NK-92 treated with Interleukin-12 subunit alpha and Interleukin-12 subunit beta, amount 100 ng/mL, for 24 hours (cell line): ENCODE measurements around the gene PRR20G.
"Not testable (repeated sequence)": the region's sequence is repeated elsewhere in the genome, so short reads cannot be mapped to it uniquely, and the experiment has no call there.

Experiments
- DNase-seq: peaks from one replicate; lab custom pipeline; 2025; lab: John Stamatoyannopoulos, UW

PRR20G gene

DNA sequence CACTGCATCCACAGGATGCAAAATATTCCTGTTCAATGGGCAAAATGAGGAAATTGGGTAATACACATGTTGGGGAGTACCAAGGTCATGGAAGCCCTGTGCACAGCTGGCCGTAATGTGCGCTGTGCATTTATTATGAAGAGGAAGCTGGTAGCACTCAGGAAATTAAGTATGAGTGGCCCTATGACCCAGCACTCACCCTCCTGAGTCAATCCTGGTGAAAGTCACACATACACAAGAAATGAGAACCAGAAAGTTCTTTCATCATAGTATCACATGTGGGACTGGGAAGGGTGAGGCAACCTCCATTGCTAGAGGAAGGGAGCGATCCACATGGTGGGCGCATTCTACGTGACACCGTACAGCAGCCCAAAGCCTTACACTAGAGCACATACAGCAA, 11.4 kb upstream of the PRR20G start:
- no peak for DNase-seq

DNA sequence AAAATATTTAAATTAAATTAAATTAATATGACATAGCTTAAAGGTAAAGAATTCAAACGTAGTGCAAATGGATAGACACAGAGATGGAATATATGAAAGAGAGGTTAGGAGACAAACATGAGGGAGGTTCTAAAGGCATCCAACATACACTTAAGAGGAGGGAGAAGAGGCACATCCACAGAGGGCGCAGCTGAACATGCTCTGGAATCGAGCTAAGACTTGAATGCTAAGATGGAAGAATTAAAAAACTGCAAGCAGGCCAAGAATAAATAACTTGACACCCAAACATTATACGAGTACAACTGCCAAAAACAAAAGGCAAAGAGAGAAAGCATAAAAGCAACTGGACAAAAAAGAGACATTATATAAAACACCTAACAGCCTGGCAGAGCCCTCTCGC, 9.1 kb upstream of the PRR20G start:
- no peak for DNase-seq

DNA sequence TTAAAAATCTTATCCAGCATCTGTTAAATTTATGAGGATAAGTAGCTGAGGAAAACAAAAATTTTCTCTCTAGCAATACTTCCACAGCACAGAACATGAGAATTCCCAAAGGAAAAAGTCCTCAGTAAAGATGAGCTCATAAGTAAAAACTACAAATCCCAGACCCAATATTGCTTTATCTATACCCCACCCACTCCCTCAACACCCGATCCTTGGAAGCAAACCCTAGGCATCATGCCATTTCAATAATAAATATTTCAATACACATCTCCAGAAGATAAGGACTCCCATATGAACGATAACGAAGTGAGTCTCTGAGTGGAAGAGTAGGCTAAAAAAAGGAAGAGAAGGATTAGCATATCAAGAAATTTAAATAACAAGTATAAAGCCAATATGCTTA, 8.3 kb upstream of the PRR20G start:
- DNase-seq = no peak

DNA sequence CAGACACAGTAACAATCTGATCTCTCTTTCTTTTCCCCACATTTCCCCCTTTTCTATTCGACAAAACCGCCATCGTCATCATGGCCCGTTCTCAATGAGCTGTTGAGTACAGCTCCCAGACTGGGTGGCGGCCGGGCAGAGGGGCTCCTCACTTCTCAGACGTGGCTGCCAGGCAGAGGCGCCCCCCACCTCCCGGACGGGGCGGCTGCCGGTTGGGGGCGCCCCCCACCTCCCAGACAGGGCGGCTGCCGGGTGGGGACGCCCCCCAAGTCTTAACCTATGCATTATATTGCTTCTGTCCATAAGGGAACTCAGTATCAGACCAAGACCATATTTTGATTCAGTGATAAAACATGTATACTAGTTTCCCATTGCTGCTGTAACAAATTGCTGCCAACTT, 5.8 kb upstream of the PRR20G start:
- not testable (repeated sequence) for DNase-seq

DNA sequence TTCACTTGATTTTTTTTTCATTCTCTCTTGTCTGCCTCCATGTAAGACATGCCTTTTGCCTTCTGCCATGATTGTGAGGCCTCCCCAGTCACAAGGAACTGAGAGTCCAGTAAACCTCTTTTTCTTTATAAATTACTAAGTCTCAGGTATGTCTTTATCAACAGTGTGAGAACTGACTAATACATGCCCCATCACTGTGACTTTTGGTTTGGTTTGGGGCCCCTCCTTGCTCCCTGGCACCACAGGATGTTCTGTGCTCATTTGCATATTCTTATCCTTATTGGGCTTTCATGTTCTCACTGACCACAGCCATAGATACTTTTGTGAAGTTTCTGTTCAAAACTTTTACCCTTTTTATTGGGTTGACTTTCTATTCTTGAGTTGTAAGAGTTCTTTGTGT, 3.8 kb upstream of the PRR20G start:
- no peak for DNase-seq

DNA sequence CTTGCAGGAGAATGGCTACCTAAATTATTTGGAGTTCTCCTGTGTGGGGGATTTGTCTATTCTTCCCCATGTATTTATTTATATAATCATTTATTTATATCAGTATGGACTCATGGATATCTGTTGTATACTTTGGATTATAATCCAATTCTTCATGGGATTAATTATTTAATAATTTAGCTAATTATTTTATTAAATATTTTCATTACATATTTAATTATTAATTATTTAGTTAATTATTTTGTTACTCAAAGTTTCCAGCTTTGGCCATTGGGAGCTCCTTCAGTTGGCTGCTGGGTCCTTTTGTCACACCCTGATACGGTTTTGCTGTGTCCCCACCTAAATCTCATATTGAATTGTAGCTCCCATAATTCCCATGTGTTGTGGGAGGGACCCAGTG, 3.3 kb upstream of the PRR20G start:
- DNase-seq = no peak

DNA sequence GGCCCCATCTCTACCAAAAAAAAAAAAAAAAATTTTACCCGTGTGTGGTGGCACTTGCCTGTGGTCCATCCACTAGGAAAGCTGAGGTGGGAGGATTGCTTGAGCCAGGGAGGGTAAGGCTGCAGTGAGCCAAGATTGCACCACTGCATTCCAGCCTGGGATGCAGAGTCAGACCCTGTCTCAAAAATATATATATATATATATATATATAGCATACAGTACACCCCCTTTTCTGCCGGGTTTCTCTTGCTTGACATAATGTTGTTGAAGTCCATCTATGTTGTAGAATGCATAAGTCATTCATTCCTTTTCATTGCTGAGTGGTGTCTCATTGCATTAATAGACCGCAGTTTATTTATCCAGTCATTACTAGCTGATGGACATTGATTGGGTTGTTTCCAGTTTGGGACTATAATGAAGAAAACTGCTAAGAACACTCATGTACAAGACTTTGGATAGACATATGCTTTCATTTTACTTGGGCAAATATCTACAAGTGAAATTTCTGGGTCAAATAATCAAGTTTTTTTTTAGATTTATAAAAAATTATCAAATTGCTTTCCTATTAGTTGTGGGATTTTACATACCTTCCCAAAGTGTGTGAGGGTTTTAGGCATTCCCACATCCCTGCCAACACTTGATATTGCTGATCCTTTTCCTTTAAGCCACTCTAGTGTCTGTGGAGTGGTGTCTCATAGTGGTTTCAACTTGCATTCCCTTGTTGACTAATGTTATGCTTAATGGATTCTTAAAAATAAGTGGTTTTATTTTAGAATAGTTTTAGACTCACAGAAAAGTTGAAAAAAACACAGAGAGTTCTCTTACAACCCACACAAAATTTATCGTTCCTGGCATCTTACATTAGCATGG, 2.1 kb upstream of the PRR20G start:
- no peak for DNase-seq

DNA sequence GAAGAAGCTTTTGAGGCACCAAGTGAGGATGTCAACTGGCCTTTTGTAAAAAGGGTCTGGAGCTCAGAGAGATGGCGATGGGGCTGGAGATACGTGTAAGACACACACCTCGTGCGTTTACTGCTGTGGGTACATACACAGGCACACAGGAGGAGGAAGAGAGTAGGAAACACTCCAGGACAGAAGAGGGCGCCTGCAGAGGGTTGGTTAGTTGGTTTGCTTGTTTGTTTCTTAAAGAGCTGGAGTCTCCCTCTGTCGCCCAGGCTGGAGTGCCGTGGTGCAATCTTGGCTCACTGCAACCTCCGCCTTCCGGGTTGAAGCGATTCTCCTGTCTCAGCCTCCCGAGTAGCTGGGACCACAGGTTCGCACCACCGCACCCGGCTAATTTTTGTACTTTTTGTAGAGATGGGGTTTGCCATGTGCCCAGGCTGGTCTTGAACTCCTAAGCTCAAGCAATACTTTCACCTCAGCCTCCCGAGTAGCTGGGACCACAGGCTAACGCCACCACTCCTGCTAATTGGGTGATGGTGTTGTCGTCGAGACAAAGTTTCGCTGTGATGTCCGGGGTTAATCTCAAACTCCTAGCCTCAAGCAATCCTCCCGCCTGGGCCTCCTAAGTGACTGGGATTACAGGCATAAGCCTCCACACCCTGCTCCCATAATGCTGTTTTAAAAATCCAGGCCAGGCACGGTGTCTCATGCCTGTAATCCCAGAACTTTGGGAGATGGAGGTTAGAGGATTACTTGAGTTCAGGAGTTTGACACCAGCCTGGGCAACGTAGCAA, 1.3 kb upstream of the PRR20G start:
- DNase-seq = no peak

DNA sequence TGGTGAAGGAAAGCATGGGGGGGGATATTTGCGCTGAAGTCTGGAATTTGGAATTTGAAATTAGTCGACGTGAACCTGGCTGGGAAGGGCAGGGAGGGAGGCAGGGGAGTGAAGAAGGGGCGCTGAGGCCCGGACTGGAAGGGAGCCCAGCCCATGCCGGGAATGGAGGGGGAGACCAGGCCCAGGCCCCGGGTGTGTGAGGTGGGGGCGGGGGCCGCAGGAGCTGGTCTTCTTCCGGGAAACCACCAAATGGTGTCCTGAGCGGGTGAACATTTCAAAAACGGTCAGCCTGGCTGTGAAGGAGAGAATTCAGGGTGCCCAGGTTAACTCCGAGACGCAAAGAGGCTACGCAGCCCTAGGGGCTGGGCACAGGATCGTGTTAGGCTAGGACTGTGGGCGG, 497 bp upstream of the PRR20G start:
- no peak for DNase-seq

DNA sequence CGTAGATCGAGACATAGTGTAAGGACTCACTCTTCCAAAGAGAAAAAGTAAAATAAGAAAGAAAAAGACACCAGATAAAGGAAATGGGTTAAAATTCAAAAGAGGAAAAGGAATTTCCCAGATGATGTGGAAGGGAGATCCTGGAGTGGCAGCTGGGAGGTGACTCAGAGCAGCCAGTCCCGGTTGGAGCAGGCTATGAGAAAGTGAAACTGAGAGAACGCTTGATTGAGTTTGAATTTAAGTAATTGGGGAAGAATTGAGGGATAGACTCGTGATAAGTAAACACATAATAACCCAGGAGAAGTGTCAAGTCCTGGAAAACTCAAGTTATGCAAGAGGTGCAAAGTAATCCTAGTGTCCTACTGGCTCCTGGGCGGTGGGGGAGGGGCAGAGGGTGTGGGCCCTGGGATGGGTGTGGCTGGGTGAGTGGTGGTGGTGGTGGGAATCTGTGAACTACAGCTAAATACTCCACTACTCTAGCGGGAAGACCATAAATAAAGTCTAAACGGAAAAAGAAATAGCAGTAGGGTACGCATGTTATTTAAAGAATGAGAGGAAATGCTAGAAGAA, 1.2 kb downstream of the PRR20G start:
- DNase-seq = no peak

DNA sequence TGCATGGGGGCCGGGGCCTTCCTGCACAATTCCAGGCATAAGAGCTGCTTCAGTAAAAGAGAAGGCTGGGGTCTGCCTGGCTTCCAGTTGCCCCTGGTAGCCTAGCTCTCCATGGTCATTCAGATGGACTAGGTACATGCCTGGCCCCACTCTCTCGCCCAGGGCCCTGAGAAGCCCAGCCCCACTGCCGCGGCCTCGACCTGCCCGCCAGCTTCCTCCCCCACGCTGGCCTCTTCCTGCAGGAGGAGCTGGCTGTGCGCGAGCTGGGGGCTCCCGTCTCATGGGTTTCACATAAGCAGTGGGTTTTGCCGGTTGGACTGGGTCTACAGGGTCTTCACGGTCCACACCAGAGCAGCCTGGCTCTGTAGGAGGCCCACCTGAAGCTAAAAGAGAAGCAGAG, 3.6 kb downstream of the PRR20G start:
- no peak for DNase-seq

DNA sequence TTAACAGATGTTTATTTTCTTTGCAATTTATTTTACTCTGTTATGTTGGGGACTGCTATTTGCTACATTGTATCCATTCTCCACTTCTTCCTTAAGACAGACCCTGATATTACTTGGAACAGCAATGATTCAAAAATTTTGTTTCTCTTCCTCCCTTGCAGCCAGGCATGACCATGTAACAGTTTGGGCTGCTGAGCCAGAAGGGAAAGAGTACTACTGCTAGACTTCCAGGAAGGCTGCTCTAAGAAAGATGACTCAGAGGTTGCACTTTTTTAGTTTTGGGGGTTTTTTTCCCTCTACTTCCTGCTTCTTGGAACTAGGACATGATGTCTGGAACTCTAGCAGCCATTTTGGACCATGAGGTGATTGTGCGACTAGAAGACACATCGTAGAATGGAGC, 10.3 kb downstream of the PRR20G start:
- no peak for DNase-seq

DNA sequence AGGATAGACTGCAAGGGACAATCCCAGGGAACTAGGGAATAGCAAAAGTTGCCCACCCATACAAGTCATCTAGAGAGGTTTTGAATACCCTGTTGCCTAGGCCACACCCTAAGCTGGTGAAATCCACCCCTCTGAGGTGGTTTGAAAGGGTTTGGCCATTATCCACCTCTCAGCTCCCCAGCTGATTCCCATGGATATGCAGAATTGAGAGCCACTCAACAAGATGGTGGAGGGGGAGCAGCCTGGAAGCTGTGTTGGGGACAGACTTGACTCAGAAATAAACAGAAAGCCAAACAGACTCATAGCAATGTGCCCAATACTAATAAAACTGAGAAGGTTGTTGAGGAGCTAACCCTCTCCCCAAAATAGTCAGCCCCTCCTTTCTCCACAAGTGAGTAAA, 10.9 kb downstream of the PRR20G start:
- DNase-seq = no peak

DNA sequence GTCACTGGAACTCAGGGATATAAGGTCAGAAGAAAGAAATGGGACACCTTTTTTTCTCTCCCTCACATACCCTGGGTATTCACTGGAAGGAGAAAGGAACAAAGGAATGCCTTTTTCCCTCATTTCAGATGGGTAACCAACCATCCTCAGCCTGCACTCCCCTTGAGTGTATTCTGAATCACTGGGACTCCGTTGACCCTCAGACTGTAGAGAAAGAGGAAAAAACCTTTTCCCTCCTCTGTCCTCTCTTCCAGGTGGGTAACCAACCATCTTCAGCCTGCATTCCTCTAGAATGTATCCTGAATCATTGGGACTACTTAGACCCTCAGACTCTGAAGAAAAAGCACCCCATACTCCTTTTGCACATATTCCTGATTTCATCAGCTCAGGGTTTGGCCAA, 11.4 kb downstream of the PRR20G start:
- no peak for DNase-seq

DNA sequence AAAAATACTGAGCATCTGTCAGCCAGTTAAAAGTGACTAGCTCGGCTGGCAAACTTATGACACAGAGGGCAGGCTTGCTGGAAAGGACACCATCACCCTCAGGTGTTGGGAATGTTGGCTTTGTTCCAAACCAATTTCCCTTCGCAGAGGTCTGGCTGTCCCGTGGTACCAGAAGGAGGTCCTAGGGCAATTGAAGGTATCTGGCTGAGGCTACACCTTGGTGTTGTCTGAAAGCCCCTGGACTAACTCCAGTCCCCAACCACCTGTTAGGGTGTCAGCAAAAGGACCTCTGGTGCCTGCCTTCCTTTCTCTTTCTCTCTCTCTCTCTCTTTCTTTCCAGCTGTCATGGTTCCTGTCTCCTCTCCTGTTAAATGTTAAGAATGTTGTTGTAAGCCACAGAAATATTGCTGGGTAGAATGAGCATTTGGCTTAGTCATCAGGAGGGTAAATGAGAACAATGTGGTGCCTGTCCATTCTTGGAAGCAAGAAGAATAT, 12.5 kb downstream of the PRR20G start:
- DNase-seq = no peak

DNA sequence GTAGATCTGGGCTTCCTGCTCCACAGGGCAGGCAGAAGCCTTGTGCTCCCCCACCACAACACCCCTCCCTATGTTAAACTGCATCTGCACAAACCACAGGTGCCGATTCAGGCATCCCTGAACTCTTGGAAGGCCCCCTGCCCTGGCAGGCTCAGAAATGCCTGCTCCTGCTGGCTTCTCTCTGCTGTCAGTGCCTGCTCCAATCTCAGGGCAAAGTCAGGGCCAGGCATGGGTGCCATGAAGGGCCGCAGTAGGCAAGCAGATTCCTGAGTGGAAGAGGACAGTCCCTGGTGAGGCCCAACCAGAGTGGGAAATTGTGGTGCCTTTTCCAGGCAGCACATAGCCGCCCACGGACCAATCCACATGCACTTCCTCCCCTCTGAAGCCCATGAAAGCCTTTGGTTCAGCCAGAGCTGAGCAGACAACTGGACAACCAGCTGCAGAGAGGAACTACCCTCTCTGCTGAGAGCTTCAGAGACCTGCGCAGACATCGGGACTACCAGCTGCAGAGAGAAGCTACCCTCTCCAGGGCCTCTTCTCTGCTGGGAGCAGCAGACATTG, 13.6 kb downstream of the PRR20G start:
- DNase-seq = no peak

DNA sequence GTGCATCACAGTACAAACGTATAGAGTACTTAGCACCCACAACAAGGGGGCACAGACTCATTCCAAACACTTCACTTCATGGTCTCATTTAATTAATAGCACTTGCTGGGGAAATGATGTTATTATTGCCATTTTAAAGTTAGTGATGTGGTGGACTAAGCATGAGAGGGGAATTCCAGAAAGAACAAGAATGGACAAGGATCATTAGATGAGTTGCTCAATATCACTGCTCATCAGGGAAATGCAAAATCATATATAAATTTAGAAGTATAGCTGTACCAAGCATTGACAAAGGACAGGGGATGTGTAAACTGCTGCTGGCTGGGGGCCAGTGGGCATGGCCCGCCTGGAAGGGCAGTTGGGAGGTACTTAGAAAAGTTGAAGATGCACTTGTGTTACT, 14.6 kb downstream of the PRR20G start:
- DNase-seq = no peak

DNA sequence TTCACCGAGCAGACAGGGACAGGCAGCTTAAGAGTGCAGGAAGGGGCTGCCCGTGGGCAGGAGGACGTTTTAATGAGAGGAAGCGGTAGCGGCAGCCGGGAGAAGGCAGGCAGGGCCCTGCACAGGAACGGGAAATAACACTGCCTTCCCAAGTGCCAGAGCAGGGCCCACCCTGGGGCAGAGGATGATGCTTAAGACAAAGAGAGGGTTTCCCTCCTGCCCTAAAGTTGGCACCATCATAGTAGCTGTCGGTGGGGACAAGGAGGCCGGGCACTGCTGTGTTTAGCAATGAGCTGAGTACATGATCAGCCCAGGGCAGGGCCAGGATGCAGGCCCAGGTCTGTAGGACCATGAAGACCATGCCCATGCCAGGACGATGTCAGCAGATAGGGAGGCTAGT, 21.7 kb downstream of the PRR20G start:
- DNase-seq = no peak

DNA sequence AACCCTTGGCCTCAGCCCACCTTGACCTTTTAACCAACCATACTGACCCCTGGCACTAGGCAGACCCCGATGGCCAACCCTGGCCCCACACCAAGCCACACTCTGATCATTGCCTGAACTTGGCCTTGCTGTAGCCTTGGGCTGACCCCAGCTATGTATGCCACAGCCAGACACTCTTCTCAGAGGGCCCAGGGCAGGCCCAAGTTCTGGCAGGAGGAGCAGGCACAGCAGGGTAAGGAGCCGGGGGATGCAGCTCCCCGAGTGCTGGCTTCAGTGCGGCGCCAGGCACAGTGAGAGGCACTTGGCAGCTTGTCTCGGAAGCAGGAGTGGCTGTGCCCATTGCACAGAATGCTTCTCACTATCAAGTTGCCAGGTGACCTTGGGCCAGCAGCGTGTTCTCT, 22.3 kb downstream of the PRR20G start:
- no peak for DNase-seq

DNA sequence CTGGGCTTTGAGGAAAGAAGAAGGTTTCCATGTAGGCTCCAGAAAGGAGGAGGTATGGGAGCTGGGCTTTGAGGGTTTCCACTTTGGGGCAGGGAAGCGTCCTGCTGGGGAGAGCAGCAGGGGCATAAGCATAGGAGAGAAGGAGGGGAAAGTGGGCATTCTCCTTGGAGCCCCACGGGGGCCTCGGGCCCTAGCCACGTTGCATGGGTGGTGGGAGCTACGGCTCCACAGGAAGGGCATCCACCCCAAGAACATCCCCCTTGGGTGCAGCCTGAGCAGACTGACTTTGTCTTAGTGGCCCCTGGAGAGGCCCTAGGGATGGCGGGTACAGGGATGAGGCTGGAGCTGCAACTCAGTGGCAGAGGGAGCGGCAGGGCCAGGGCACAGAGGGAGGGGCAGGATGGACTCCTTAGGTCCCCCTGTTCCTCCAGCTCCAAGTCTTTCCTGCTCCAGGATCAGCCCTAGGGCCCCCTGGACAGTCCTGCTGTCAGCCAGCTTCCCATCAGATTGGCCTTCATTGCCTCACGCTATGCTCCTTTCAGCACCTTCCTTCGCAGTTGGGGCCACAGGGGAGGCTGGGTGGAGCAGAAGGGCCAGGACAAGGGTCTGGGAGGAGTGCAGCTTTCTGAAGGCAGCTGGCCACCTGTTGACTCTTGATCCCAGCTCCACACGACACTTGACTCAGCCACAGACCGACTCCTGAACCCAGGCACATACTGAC, 22.9 kb downstream of the PRR20G start:
- no peak for DNase-seq

DNA sequence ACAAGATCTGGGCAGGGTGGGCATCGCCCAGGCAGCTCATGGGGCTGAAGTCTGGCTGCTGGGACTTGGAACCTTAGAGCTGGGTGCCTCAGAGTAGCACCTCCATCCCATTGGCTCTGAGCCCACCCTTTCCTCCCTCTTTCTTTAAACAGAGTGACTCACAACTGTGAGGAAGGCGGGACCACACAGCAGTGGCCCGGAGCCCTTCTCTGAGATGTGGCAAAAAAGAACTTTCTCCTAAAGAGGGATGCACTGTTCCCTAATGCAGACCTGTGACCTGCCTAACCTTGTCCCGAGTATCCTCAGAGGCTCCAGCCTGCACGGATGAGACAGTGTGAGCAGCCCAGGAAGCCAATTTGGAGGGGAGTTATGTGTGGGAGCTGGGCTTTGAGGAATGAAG, 23.6 kb downstream of the PRR20G start:
- DNase-seq = no peak
